HG03066 (cell line): ENCODE results near the gene ABCA1.

Experiments used
- ATAC-seq: cut with Tn5 transposase; IDR thresholded peaks from one replicate; pipeline ENCODE4 v1.9.1; 2021; ENCODE audit warnings: low read depth; ENCODE audit not compliant: unreplicated experiment

The ABCA1 gene

DNA sequence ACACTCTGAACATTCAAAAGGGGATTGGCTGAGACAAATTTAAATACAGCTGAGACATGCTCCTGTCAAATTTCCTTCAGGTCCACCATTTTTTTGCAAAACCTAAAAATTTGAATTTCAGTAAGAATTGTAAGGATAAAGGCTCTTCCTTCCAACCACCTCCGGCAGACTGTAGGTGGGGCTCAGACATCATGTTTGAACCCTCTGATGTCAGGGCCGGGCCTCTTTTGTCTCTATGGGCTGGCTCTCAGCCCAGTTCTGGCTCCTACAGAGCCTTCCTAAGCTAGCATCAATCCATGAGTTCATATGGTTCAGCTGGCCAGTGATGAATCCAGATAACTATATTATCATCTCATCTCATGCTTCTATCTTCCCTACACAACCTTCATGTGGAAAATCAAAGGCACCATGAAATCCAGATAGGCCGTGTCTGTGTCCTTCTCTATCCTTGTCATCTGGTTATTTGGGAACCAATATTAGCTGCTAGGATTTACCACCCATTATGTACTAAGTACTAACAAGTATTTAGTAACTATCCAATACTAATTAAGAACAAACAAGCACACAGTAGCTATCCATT is 119.8 kb downstream of the ABCA1 start:
- ATAC-seq, result no peak

DNA sequence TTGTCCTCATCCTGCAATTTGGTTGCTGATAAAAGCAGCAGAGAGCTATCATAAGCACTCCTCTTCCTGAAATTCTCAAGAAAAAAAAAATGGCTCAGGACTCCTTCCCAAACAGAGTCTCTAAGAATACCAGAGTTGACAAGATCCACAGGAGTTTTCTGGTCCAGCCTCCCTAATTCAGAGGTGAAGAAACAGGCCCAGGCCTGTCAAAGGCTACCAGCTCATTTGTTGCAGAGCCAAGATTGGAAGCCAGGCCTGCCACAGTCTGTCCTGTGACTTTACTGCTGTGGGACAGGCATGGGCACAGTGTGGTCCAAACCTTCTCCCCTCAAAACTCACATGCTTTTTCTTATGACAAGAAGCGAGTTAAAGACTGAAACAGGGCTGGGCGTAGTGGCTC is 122.5 kb downstream of the ABCA1 start:
- ATAC-seq, result no peak

DNA sequence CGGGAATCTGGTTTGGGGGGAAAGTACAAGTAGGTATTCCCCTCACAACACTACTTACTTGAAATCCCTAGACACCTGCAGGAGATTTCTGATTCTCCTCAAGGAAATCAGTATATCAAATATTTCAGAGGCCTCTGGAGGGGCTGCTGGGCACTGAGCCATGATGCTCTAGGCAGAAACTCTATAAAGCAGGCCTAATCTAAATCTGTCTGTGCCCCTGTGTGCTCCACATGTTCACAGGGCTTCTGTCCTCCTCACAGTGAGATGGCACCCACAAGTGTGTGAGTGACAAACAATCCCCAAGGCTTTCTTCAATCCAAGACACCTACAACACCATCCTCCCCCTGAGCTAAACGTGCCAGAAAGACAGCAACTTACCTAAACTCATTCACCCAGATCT is 125.0 kb downstream of the ABCA1 start:
- no peak for ATAC-seq

DNA sequence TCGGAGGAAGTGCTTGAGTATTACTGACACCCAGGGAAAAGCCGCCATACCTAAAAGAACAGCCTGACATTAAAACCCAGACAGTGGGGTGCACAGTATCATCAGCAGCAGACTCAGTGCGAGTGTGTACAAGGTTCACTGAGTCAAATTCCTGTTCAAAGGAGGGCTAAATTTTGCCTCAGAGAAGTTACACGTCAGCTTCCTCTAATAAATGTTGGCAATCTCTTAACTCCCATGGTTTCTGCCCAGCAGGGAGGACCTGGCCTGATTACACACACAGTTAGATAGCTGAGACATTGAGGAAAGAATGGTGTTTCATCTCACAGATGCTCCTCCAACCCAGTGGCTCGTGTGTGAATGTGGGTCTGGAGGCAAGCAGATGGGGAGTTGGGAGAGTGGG is 125.8 kb downstream of the ABCA1 start:
- ATAC-seq, result no peak

DNA sequence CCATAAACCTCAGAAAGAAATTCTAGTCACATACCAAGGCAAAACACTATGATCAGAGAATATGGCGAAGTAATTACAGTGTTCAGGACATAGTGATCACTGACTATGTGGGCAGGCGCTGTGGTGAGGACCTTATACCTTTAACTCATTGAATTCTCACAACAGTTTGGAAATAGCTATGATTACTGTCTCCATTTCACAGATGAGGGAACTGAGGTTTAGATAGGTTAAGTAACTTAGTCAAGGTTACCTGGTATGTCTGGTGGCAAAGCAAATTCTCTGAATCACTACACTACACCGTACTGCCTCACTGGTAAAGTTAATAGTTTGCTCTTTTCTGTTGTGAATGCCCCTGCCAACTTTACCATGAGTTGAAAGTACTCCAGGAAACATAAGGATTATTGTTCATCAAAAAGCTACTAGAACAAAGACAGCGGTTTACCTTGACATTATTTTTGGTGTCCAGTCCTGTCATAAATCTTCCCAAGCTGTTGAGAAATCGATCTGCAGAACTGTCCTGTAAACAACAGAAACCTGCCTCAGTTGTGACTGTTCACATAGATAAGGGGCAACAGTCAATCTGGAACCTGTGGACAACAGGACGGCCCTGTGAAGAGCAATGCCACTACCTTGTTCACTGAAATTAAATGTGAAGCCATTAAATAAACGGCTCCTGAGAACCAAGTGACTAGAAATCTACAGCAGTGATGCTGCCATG is 127.7 kb downstream of the ABCA1 start:
- no peak for ATAC-seq

DNA sequence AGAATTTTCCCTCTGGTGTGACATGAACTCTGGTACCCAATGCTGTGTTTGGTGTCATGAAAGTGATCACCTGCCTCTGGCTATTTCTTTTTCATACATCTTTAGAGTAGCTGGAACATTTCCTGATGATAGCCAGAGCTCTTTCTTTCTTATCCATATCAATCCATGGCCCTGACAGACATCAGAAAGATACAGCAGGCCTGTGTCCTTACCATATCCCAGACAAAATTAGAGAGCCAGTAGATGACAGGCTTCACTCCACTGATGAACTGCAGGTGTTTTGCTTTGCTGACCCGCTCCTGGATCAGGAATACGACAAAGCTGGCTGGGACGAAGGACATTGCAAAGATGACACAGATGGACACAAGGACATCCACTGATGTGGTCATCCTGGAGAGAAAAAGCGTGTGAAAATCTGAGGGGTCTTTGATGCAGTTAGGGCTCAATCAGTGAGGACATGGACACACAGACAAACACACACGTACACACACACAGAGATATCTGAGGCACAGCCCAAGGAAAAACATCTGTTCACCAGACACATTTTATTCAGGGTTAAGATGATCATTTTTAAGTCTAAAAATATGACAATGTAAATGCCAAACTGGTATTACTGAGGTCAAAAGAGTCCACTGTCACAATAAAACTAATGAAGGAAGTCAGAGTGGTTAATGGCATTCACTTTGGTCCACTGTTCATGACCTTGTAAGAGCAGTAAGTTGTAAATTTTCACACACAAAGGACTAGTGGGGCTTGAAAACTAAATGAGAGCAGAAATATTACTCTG is 129.6 kb downstream of the ABCA1 start:
- no peak for ATAC-seq

DNA sequence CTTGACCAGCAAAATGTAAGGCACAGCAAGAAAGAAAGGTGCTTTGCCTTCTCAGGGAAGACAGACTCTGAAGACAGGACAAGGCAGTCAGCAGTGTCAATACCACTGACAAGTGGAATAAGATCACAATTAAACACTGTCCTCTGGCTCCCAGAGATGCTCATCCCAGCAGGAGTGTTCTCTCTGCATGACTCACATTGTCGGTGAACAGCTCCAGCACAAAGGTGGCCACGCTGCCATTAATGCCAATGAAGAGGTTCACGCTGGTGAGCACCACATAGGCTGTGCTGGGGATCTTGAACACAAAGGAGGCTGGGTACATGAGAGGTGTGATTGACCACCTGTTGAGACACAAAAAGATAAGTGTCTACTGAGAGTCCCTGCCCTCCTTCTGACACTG is 132.1 kb downstream of the ABCA1 start:
- ATAC-seq, result no peak

DNA sequence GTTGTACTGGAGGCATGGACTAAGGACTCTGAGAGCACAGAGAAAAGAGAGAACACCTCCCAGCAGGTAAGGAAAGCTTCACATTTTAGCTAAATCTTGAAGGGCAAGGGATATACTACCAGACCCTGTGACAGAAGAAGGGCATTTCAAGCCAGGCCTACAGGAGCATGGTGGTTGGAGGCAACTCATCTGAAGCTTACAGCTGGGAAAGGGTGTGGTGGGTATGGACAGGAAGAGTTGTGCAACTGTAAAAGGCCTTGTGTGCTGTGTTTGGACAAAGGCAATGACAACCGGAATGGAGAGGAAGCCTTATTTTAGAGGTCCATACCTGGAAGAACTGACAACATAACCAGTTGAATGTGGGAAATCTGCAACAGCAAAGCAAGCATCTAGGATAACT is 132.9 kb downstream of the ABCA1 start:
- no peak for ATAC-seq

DNA sequence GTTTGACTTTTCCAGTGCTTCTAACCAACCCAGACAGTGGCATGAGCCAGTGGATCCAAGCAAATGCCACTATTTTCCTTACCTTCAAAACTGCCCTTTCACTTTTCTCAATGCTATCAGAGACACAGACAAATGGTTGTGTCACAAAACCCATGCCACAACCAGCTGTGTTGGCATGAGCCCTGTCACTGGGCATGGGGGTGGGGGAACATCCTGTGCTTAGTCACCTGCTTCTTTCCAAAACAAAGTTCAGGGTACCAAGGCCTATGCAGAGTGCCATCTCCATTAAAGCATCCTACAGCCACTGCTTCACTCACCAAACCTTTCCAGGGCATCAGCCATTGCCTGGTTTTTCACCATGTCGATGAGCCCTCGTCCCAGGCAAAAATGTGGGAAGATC is 133.9 kb downstream of the ABCA1 start:
- no peak for ATAC-seq

DNA sequence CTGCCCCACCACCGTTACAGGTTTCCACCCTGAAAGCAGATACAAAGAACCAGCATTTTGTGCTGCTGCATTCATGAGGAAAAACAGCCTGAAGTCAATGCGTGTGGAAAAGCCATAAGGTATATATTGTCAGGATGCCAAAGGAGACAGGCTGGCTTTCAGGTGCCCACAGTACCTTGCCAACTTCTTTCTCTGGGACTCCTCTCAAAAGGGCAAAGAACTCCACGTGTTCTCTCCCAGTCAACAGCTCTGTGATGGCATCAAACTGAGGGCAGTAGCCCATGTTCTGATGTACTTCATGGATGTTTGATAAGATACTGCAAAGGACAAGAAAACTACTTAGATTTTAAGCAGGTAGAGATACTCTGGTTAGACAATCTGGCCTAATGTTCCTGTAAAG is 139.7 kb downstream of the ABCA1 start:
- ATAC-seq, result no peak

DNA sequence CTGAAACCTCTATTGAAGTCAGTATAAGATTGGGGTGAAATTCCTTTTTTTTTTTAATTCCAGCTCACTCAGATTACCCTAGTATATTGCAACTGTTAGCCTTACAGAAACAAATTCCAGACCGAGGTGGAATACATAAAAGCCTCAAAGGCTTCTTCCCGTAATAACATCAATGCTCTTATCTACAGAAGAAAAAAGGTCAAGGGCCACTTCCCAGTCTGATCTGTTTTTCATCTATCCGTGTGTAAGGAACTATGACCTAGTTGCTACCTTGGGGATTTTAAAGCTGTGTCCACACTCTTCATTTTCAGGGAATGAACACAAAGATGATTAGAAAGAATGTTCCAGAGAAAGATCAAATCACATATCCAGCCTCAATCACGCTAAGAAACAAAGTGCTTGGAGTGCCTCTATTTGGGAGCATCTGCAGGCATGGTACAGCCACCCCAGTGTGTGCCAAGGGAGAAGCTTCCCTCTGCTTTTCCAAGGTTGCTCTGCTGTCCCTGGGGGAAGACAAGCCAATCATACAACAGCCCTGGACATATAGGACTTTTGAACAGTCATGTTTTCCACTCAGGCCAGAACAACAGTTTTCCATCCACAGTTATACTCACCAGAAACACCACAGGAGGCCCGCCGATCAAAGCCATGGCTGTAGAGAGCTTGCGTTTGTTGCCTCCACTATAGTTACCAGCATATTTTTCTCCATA is 140.5 kb downstream of the ABCA1 start:
- no peak for ATAC-seq

DNA sequence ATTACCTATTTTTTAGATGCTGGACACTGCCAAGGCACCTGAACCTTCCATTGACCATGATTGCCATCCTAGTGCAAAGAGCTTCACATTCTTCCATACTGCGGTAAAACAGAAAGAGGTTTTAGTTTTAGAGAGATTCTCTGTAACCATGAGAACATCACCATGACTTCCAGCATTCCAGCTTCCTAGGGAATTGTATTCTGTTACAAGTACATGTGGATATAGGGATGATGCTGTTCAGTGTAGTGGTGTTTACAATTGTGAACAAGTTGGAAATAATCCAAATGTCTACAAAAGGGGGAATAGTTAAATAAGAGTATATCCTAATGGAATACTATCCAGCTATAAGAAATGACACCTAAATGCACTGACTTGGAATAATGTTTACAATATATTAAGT is 141.7 kb downstream of the ABCA1 start:
- no peak for ATAC-seq

DNA sequence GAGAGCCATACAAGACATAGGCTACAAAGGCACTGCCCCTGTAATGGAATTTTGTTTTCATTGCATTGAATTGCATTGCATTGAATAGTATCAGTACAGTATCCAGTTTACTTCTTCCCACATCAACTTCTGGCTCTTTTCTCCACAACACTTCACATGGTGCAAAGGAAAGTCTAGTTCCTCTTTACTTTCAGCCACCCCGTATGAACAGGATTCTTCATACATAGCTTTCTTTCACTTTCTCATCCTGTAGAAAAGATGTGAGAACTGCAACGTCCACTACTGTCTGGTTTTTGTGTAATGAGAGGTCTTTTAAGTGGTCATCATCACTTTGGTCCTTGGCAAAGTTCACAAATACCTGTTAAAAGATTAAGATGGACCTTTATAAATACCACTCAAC is 143.9 kb downstream of the ABCA1 start:
- ATAC-seq, result peak; percentile 84

DNA sequence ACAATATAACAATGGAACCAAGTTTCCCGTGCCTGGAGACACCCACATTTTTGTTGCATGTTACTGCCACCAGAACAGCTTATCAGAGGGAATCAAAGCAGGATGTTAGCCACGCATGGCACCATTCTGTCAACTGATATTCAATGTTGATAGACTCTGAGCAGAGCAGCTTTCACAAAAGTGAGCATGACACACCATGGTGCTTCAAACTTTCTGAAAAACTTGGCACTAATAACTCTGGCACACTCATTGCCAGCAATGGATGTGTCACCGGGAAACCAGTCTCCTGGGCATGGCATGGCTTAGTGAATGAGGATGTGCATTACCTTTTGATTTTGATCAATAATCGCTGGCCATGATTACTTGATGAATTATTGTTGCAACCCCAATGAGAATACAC is 144.4 kb downstream of the ABCA1 start:
- no peak for ATAC-seq

DNA sequence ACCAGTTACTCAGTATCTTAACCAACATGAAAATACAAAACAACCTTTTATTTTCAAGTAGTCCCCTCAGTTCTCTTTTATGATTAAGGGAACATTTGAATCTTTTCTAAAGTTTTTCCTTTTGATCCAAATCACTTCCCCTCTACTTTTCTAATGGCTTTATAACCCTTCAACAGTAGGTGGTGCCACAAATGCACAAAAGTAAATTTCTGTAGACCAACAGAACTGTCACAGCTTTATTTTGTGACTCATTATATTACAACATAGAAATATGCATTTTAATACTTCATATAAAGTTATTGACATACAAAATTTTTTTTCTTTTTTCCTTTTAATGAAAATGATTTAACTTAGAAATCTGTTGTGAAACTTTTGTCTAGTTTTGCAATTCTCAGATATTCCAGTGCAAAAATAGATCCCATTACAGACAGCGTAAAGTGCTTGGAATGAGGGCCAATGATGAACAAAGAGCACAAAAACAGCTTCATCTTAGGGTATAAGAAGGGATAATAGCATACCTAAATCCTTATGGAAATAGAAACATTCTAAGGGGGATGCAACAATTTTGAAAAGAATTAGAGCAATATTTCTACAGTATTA is 147.1 kb downstream of the ABCA1 start:
- ATAC-seq, result no peak

DNA sequence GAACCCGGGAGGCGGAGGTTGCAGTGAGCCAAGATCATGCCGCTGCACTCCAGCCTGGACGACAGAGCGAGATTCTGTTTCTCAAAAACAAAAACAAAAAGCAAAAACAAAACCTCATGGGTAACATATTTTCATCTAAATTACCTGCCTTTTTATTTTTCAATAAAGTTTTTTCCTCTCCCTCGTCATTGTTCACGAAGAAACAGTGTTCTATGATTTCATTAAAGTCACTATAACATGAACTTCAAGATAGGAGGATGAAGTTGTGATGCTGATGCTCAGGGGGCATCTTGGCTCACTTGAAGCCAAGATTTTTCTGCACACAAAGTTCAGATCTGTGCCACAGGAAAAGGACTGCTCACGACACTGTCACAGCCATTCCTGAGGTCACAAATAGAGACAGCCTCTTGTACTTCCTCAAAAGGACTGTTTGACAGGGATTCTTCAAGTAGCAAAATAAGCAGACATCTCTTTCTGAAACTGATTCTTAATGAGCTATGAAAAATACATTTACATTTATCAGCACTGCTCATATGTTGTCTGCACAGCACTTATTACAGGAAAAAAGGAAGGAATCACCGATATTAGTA is 147.9 kb downstream of the ABCA1 start:
- no peak for ATAC-seq

DNA sequence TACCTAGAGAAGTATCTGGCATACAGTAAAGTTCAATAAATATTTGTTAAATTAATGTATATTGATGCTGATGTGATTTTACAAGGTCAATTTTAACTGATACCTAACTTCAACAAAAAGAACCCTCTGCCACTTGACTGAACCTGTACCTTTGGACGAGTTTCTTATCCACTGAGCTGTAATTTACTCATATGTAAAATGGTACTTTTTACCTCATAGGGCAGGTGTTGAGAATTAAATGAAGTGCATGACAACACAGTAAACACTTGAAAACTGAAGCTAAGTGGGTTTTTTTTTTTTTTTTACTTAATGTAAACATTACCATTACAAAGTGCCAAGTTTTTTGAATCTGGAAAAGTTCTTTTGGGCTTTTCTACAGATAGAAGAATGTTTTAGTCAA is 148.6 kb downstream of the ABCA1 start:
- ATAC-seq, result no peak

DNA sequence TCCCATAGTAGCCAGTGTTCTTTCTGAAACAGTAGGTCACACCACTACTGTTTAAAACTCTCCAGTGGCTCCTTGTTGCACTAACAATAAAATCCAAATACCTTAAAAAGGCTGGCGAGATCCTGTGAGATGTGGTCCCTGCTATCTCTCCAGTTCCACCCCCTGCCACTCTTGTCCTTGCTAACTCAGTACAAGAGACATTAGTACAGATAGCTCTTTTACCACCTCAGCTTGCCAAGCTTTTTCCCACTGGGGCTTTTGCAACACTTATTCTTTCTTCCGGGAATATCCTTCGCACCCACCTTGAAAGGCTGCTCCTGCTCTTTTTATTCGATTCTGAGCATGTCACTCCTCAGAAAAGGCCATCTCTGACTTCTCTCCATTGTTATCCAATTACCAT is 149.2 kb downstream of the ABCA1 start:
- no peak for ATAC-seq

DNA sequence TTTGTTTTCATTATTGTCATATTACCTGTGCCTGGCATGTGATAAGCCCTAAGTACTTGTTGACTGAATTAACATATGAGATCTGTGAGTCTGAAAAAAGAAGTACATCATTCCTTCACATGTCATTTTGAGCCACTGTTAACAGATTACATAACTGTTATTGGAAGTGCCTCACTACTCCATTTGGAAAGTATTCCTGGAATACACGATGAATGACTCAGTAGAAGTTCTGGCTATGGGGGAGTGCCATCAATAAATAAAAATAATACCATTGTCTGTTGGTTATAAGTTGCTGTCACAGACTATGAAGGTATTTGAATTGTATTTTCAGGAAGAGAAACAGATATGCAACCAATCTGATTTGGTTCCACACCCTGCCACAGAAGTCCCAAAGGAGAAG is 151.2 kb downstream of the ABCA1 start:
- no peak for ATAC-seq

DNA sequence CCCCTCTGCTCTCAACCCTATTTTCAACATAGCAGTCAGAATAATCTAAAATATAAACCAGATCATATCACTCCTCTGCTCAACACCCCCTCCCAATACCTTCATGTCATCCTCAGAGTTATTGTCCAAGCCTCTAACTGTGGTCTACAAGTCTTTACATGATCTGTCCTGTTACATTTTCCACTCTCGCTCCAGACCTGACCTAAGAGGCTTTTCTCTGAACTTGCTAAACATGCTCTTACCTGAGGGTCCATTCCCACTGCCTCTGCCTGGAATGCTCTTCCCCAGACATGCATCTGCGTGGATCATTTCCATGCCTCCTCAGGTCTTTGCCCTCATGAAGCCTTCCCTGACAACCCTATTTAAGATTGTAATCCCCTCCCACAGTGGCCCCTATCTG is 152.0 kb downstream of the ABCA1 start:
- no peak for ATAC-seq

DNA sequence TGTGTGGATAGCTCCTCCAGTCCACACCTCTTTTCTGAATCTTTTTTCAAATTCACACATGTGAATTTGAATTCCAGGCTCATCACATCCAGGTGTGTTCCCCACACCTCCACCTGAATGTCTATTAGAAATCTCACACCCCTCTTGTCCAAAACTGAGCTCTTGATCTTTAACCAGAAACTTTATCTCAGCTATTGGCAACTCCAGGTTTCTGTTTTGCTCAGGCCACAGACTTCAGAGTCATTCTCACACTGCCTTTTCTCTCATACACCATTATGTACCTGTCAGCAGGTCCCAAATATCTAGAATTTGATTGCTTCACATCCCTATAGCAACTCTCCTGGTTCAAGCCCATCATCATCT is 152.4 kb downstream of the ABCA1 start:
- peak; percentile 55 for ATAC-seq
